Measurements from ENCODE around the gene ADCYAP1R1. TPM values are rescaled to one million over a fixed set of nuclear protein-coding genes. Genes with fewer than 3 reads are reported as not detected.
A peak's percentile ranks its signal among the peaks of the same experiment; 100 is the strongest.

Gene ADCYAP1R1
- total RNA-seq, 4 donors from 2014 or later: 0.27 to 1.4 (median 0.59) TPM

DNA sequence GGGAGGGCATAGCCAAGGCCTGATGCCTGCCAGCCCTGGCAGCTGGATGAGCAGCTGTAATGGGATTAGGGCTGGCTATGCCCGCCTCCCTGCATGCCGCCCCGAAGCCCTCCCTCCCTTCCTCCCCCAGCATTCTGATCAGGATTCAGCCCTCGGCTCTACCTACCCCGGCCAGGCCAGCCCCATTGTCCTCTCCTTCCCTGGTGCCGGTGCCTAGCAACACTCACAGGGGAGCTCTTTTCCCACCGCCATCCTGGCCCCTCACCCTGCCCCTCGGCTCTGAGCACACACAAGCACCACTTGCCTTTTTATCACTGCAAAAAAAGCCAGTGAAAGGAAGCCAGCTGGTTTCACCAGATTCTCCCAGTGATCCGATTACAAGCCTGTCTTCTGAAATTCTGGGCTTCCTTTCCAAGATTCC lies 9.0 kb upstream of the ADCYAP1R1 start:
- DNase-seq: no peak
- TF ChIP-seq POLR2A (IDR thresholded peaks at IDR 0.05): no peak
- H3K27me3 ChIP-seq: no peaks in the 10 kb centered on the region

DNA sequence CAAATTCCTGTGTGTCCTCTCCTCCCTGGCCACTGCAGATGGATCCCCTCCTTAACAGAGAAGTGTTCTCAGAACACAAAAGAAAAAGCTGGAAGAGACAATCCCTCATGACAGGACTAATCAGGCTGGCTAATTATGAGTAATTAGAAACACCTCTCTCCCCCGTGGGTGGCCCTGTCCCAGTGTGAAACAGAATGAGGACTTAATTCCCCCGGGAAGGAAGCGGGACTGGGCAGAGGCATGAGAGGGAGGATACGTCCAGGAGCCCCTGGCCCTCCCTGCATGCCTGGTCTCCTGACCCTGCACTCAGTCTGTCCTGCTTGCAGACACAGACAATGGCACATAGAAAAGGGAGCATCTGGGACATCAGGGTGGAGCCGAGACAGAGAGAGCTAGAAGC lies 7.6 kb upstream of the ADCYAP1R1 start:
- Histone ChIP-seq H3K36me3 (no peaks in the 10 kb centered on the region), H3K9me3 (no peaks in the 10 kb centered on the region), H3K4me3 (no peak overlapping the region), H3K27ac (no peak overlapping the region), H3K27me3 (no peaks in the 10 kb centered on the region), H3K4me1 (no peaks in the 10 kb centered on the region)
- no peak for DNase-seq
- TF ChIP-seq POLR2A (IDR thresholded peaks at IDR 0.05): no peak

More for the DNA sequence above, 9.0 kb upstream of the ADCYAP1R1 start:
- no peaks in the 10 kb centered on the region for H3K36me3 ChIP-seq
- no peak overlapping the region for H3K4me3 ChIP-seq
- no peak overlapping the region for H3K27ac ChIP-seq
- H3K4me1 ChIP-seq: no peaks in the 10 kb centered on the region
- no peaks in the 10 kb centered on the region for H3K9me3 ChIP-seq

DNA sequence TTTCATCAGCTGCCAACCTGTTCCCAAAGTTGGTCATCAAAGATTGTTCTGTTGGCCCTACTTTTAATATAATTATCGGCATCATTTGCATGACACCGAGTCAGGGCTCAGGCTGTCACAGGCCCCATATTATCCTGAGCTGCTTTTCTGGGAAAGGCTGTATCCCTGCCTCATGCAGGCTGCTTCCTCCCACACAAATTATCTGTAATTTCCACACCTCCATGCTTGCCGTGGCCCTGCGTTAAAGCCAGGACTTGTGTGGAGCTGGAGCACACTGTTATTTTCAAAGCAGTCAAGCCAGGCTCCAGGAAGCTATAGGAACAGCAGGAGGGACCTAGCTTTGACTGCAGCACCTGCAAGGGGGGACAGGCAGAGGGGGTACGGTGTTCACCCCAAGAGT lies 5.4 kb upstream of the ADCYAP1R1 start:
- no peaks in the 10 kb centered on the region for H3K4me1 ChIP-seq
- TF ChIP-seq, protein P1, sequence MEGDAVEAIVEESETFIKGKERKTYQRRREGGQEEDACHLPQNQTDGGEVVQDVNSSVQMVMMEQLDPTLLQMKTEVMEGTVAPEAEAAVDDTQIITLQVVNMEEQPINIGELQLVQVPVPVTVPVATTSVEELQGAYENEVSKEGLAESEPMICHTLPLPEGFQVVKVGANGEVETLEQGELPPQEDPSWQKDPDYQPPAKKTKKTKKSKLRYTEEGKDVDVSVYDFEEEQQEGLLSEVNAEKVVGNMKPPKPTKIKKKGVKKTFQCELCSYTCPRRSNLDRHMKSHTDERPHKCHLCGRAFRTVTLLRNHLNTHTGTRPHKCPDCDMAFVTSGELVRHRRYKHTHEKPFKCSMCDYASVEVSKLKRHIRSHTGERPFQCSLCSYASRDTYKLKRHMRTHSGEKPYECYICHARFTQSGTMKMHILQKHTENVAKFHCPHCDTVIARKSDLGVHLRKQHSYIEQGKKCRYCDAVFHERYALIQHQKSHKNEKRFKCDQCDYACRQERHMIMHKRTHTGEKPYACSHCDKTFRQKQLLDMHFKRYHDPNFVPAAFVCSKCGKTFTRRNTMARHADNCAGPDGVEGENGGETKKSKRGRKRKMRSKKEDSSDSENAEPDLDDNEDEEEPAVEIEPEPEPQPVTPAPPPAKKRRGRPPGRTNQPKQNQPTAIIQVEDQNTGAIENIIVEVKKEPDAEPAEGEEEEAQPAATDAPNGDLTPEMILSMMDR (IDR thresholded peaks at IDR 0.05): no peak
- no peak overlapping the region for H3K27ac ChIP-seq
- H3K4me3 ChIP-seq: no peak overlapping the region
- H3K9me3 ChIP-seq: no peaks in the 10 kb centered on the region
- H3K27me3 ChIP-seq: peaks cover 0 to 2% of the 10 kb centered on the region in 2 donors
- H3K36me3 ChIP-seq: no peaks in the 10 kb centered on the region
- DNase-seq: no peak

DNA sequence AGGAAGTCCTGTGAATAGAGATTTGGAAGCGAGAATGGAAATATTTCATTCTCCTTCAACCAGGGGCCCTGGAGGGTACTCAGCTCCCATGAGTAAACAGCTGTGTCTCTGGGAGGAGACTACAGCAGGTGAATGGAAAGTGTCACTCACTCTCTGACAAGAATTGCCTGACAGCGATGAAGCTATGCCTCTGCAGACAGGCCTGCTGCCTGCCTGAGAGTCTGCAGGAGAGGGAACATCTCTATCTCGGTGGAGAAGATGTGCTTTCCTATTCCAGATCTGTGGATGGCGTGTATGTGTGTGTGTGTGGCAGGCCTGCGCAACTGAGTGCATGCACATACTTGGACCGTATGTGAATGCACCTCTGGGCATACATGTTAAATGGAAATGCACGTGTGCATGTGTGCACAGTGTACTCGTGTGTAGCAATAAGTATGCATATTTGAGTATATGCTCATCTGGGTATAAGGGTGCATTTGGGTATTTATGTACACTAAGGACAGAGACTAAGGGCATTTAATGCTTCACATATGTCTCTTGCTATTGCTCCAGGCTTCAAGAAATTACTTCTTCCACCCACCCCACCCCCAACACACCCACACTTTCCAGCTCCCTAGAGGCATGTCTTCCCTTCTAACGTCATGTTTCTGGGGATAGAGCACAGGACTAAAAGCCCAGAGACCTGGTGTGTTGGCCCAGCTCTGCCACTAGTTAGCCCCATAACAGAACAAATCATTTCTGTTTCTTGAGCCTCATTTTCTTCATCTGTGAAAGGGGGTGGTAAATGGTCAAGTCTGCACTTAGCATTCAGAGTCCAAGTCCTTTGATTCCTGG lies 4.6 kb upstream of the ADCYAP1R1 start:
- Histone ChIP-seq H3K4me1 (peaks cover 0 to 2% (median 0%) of the 10 kb centered on the region in 4 donors), H3K4me3 (no peak overlapping the region), H3K27me3 (peaks cover 0 to 9% of the 10 kb centered on the region in 2 donors), H3K27ac (no peak overlapping the region), H3K36me3 (no peaks in the 10 kb centered on the region), H3K9me3 (no peaks in the 10 kb centered on the region)
- TF ChIP-seq, protein P1 (IDR thresholded peaks at IDR 0.05): no peak
- no peak for TF ChIP-seq POLR2A (IDR thresholded peaks at IDR 0.05)
- no peak for DNase-seq

DNA sequence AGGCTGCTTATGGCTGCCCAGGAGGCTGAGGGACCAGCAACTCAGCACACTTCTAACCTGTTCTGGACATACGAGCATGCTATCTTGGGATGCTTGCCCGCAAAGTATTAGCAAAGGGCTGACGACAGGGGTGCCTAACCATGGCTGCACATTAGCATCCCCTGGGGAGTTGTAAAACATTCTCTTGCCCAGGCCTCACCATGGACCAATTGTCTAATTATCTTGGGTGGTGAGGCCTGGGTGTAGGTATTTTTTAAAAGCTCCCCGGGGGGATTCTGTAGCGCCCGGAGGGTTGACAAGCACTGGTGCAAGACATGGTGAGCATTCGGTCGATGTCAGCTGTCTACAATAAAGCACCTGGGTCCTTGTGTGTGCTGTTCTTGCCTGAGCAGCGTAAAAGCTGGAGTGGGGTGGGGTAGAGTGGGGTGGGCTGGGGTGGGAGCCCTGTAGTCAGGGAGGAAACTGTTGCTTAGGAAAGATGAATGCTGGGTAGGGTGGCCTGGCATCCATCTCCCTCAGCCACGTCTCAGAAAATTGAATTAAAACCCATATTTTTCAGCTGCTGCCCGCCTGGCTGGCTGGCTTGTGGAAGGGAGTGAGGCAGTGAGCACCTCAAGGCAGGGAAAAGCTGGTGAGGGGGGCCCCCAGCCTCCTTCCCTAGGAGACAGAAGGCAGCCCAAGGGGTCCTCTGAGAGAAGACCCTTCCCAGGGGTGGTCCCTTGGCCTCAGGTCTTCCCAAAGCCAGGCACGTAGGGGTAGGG lies 2.9 kb upstream of the ADCYAP1R1 start:
- no peaks in the 10 kb centered on the region for H3K9me3 ChIP-seq
- no peak overlapping the region for H3K27ac ChIP-seq
- H3K27me3 ChIP-seq: peaks cover 0 to 16% of the 10 kb centered on the region in 2 donors
- H3K4me3 ChIP-seq: no peak overlapping the region
- TF ChIP-seq POLR2A (IDR thresholded peaks at IDR 0.05): no peak
- TF ChIP-seq, protein P1 (IDR thresholded peaks at IDR 0.05): no peak
- H3K36me3 ChIP-seq: no peaks in the 10 kb centered on the region
- no peak for DNase-seq
- peaks cover 0 to 7% (median 0%) of the 10 kb centered on the region in 4 donors for H3K4me1 ChIP-seq

DNA sequence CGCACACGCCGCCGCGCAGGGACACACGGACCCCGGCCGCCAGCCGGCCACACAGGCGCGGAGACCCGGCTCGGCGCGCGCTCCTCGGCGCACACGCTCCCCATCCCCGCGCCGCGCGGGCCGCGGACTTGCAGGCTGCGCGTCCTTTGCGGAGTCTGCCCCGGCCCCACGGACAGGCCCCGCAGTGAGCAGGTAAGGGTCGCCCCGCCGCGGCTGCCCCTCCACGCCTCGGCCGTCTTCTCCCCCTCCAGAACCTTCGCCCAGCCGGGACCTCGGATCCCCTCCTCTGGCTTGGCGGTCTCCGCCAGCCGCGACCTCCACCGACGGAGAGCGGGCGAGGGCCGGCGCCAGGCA lies 356 bp downstream of the ADCYAP1R1 start:
- H3K27ac ChIP-seq: no peak overlapping the region
- H3K36me3 ChIP-seq: no peaks in the 10 kb centered on the region
- H3K9me3 ChIP-seq: no peaks in the 10 kb centered on the region
- H3K4me3 ChIP-seq: peak overlapping the region; percentile 8 to 43 (median 30)
- no peak for TF ChIP-seq POLR2A (IDR thresholded peaks at IDR 0.05)
- TF ChIP-seq, protein P1 (IDR thresholded peaks at IDR 0.05): no peak
- peaks cover 0 to 16% of the 10 kb centered on the region in 2 donors for H3K27me3 ChIP-seq
- DNase-seq: no peak
- peaks cover 0 to 7% (median 0%) of the 10 kb centered on the region in 4 donors for H3K4me1 ChIP-seq

All from Peyer's patch (tissue), 4 donors.